Large intestine (tissue), 3 donors: ENCODE data around the gene CDK3. TPM values are rescaled to one million over a fixed set of nuclear protein-coding genes. Genes with fewer than 3 reads are reported as not detected.
A peak's percentile ranks its signal among the peaks of the same experiment; 100 is the strongest.
"Not testable (repeated sequence)": the region's sequence is repeated elsewhere in the genome, so short reads cannot be mapped to it uniquely, and the experiment has no call there.

Experiments used
- DNase-seq, 2 donors: peaks; one replicate each; pipeline versions ENCODE4 v3.0.0 to v3.0.0-alpha.2; 2013
- H3K27ac ChIP-seq: one replicate; pipeline ENCODE4 v1.5.1; 2013; ENCODE audit warnings: low read length
- H3K27me3 ChIP-seq: 2 replicates; pipeline ENCODE4 v1.6.1; 2013; ENCODE audit warnings: low read length; ENCODE audit not compliant: control insufficient read depth, insufficient read depth
- H3K36me3 ChIP-seq: 2 replicates; pipeline ENCODE4 v1.6.1; 2013; ENCODE audit warnings: low read length; ENCODE audit not compliant: control insufficient read depth, insufficient read depth
- H3K4me1 ChIP-seq: one replicate; pipeline ENCODE4 v1.6.1; 2013; ENCODE audit warnings: low read length; ENCODE audit not compliant: control insufficient read depth, insufficient read depth
- H3K4me3 ChIP-seq: one replicate; pipeline ENCODE4 v1.5.1; 2013; ENCODE audit warnings: low read length
- H3K9me3 ChIP-seq: one replicate; pipeline ENCODE4 v1.6.1; 2013; ENCODE audit warnings: mild to moderate bottlenecking, low read depth, low read length, moderate library complexity; ENCODE audit not compliant: control insufficient read depth
- WGBS: methylation state at CpG from one replicate; pipeline ENCODE4 v1.1.5; 2013; ENCODE audit warnings: low lambda C conversion rate; ENCODE audit not compliant: insufficient coverage; 5-methylcytosine and 5-hydroxymethylcytosine counted together
- polyA plus RNA-seq: library from polyadenylated mRNA; unstranded; fragments of 120-200 nt; gene quantifications from one replicate; pipeline ENCODE4 v1.2.1, GENCODE V29; 2013

The CDK3 gene
- polyA plus RNA-seq, 1 donor = 14.9 TPM

DNA sequence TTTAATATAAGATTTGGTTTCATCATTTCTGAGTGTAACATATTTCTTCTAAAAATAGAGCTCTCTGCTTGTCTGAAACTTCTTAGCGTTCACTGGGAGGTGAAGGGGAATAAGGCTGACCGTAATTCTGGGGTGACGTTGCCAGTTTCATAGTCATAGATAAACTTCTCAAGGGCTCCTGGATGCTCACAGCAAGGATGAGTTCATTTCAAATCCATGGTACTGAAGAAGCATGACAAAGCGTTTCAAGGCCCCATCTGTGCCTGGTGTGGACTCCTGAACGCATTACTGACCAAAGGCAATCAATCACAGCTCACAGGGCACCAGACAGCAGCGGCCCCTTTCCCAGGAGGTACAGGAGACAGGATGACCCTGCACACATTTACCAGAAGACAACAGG is 38.5 kb downstream of the CDK3 start:
- Histone ChIP-seq H3K4me3 (no peak overlapping the region), H3K27me3 (no peaks in the 10 kb centered on the region), H3K36me3 (peaks cover 60% of the 10 kb centered on the region), H3K27ac (no peak overlapping the region), H3K9me3 (no peaks in the 10 kb centered on the region), H3K4me1 (no peaks in the 10 kb centered on the region)
- no peak for DNase-seq
- no CpG with 5 or more reads among the region's 6 CpGs for WGBS

DNA sequence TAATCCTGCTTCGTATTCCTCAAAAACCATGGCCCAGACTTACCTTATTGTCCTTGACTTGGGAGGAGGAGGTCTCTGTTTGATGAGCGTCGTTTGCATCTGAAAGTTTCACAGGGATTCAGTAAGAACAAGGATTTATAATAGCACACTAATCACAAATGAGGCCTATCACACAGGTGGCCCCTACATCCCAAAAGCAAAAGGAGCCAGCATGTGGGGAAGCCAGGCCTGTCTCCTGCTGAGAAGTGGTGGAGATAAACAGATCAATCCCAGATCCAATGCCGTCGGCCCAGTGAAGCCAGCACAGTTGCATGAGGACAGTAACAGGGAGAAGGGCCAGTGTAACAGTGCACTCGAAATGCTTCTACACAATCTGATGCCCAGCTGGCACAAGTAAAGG is 39.7 kb downstream of the CDK3 start:
- Histone ChIP-seq H3K4me1 (no peaks in the 10 kb centered on the region), H3K36me3 (peaks cover 72% of the 10 kb centered on the region), H3K4me3 (no peak overlapping the region), H3K9me3 (no peaks in the 10 kb centered on the region), H3K27me3 (no peaks in the 10 kb centered on the region), H3K27ac (no peak overlapping the region)
- WGBS = 86% methylated on average over 2 of the region's 6 CpGs
- no peak for DNase-seq

DNA sequence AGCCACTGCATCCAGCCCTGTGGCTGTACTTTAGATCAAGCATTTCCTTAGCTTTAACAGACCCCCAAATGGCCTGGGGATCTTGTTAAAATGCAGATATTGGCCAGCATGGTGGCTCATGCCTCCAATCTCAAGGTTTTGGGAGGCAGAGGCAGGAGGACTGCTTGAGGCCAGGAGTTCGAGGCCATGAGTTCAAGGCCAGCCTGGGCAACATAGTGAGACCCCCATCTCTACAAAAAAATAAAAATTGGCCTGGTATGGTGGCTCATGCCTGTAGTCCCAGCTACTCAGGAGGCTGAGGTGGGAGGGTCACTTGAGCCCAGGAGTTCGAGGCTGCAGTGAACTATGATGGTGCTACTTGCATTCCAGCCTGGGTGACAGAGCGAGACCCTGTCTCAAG is 42.2 kb downstream of the CDK3 start:
- no CpG with 5 or more reads among the region's 3 CpGs for WGBS
- H3K27ac ChIP-seq, H3K27me3 ChIP-seq, H3K4me1 ChIP-seq, DNase-seq, H3K4me3 ChIP-seq, H3K9me3 ChIP-seq: not testable (repeated sequence)
- peaks cover 94% of the 10 kb centered on the region for H3K36me3 ChIP-seq

DNA sequence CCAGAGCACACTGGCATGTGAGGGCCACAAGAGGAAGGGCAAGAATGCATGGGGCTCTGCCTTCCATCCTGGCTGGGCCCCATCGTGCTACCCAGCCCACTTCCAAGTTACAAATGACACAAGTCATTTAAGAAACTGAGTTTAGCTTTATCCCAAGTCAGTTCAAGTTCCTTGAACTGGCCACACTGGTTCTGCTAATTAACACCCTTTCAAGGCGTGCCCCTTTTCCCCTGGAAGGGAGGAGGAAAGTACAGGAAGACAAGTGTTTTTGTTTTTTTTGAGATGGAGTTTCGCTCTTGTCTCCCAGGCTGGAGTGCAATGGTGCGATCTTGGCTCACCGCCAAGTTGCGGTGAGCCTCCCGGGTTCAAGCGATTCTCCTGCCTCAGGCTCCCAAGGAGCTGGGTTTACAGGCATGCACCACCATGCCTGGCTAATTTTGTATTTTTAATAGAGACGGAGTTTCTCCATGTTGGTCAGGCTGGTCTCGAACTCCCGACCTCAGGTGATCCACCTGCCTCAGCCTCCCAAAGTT is 43.9 kb downstream of the CDK3 start:
- WGBS = 100% methylated on average over 2 of the region's 11 CpGs
- H3K4me1 ChIP-seq, H3K9me3 ChIP-seq, H3K4me3 ChIP-seq, DNase-seq, H3K27me3 ChIP-seq, H3K27ac ChIP-seq: not testable (repeated sequence)
- peaks cover 94% of the 10 kb centered on the region for H3K36me3 ChIP-seq

DNA sequence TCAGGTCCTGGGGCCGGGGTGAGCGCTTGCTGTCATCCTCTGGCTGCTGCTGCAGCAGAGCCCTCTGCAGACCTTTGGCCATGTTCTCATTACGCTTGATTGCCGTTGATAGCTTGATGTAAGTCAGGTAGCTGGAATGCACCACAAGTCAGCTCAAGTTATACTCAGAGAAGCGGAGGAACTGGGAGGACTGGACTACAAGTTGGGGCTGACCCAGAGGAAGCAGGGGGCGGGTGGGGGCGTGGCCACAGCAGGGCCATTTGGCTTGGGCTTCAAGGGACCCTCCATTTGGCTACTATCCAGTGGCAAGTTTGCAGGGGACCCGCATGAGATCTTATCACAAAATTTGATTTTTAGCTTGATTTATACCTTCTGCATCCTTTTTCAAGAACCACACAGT is 45.4 kb downstream of the CDK3 start:
- H3K36me3 ChIP-seq = peaks cover 92% of the 10 kb centered on the region
- no peak overlapping the region for H3K27ac ChIP-seq
- DNase-seq = no peak
- H3K9me3 ChIP-seq = no peaks in the 10 kb centered on the region
- 100% methylated on average over 1 of the region's 8 CpGs for WGBS
- H3K27me3 ChIP-seq = no peaks in the 10 kb centered on the region
- H3K4me3 ChIP-seq = no peak overlapping the region
- peaks cover 13% of the 10 kb centered on the region for H3K4me1 ChIP-seq

DNA sequence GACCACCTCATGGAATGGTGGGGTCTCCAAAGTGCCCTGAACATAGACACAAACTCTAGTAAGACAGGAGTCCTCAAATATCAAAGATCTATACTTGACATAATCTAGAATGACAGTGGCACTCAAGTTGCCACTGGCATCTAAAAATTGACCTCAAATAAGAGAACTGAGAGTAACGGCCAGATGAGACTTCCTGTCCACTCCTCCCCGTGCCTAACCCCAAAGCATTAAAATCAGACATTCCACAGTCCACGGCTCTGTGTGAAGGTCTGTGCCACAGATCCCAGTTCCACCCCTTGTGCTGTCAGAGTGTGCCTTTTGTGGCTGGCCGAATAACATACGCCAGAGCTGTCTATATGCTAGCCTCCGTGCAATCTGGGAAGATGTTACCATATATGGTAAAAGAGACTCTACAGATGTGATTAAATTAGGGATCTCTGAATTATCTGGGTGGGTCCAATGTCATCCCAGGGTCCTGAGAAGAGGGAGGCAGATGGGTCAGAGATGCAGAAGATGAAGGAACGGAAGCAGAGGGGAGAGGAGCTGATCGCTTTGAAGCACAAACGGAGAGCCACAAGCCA is 47.5 kb downstream of the CDK3 start:
- no peaks in the 10 kb centered on the region for H3K27me3 ChIP-seq
- H3K4me1 ChIP-seq = peaks cover 22% of the 10 kb centered on the region
- peaks cover 86% of the 10 kb centered on the region for H3K36me3 ChIP-seq
- H3K4me3 ChIP-seq = no peak overlapping the region
- H3K27ac ChIP-seq = no peak overlapping the region
- WGBS = no CpG with 5 or more reads among the region's 9 CpGs
- no peaks in the 10 kb centered on the region for H3K9me3 ChIP-seq
- no peak for DNase-seq

DNA sequence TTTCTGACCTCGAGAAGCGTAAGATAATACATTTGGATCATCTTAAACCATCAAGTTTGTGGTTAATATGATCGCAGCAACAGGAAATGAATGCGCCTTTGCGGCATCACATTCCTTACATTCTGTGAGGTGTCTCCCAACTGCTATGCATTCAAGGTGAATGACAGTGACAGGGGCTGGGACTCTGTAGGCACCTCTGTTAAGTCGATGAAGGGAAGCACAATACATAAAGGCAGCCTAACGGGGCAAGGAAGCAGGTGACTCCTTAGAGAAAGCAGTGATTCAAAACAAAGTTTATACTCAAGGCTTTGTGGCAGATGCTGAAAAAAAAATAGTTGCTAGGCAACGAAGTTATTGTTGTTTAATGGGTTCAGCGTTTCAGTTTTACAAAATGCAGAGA is 48.1 kb downstream of the CDK3 start:
- DNase-seq = no peak
- 83% methylated on average over 2 of the region's 9 CpGs for WGBS
- H3K4me3 ChIP-seq = no peak overlapping the region
- no peak overlapping the region for H3K27ac ChIP-seq
- H3K4me1 ChIP-seq = peaks cover 22% of the 10 kb centered on the region
- H3K36me3 ChIP-seq = peaks cover 85% of the 10 kb centered on the region
- no peaks in the 10 kb centered on the region for H3K27me3 ChIP-seq
- H3K9me3 ChIP-seq = no peaks in the 10 kb centered on the region

DNA sequence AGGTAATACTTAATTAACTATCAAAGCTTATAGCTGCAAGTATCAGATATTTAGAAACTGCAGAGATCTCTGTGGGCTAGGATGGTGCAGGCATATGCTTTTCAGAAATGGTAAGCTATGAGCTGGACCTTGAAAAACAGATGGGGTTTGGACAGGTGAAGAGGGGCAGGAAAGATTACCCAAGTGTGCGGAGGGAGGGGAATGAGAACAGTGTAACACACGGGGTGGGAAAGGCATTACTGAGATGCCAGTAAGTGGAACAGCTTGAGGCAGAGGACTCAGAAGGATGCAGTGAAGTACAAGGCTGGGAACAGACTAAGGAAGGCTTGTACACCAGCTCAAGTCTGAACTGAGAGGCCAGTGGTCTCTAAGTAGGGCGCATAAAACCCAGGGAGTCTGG is 48.6 kb downstream of the CDK3 start:
- Histone ChIP-seq H3K36me3 (peaks cover 85% of the 10 kb centered on the region), H3K9me3 (no peaks in the 10 kb centered on the region), H3K4me1 (peaks cover 22% of the 10 kb centered on the region), H3K27me3 (no peaks in the 10 kb centered on the region), H3K4me3 (no peak overlapping the region), H3K27ac (no peak overlapping the region)
- DNase-seq = no peak
- WGBS = no CpG with 5 or more reads among the region's 3 CpGs

DNA sequence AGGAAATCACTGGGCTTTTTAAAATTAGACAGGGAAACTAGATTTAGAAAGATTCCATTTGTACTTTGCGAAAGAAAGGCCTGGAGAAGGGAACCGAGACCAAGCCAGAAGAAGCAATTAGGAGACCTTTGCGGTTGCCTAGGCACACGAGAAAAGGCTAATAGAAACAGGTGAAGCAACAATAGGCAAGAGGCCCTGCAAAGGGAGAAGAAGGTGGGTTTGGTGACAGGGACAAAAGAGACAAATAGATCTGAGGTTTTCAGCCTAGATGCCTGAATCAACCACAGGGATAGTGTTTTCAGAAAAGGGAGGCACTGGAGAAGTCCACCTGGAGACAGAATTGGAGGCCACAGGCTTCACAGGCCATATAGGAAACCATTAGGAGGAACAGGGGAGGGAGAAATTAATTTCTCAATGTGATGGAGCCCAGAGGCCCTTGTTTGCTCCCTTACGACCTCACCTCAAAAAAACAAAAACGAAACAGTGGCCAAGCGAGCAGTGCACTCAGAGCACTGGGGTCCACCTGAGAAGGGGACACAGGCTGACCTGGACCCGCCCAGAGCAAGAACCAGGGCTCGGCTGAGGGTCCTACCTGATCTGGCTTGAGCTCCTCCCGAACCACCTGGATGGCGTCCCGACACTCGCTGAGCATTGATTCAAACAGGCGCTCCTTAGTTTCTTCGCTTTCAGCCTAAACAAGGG is 49.3 kb downstream of the CDK3 start:
- Histone ChIP-seq H3K4me1 (peaks cover 22% of the 10 kb centered on the region), H3K27ac (peak overlapping the region; percentile 82), H3K36me3 (peaks cover 83% of the 10 kb centered on the region), H3K9me3 (no peaks in the 10 kb centered on the region), H3K27me3 (no peaks in the 10 kb centered on the region), H3K4me3 (no peak overlapping the region)
- 93% methylated on average over 3 of the region's 15 CpGs for WGBS
- no peak for DNase-seq

DNA sequence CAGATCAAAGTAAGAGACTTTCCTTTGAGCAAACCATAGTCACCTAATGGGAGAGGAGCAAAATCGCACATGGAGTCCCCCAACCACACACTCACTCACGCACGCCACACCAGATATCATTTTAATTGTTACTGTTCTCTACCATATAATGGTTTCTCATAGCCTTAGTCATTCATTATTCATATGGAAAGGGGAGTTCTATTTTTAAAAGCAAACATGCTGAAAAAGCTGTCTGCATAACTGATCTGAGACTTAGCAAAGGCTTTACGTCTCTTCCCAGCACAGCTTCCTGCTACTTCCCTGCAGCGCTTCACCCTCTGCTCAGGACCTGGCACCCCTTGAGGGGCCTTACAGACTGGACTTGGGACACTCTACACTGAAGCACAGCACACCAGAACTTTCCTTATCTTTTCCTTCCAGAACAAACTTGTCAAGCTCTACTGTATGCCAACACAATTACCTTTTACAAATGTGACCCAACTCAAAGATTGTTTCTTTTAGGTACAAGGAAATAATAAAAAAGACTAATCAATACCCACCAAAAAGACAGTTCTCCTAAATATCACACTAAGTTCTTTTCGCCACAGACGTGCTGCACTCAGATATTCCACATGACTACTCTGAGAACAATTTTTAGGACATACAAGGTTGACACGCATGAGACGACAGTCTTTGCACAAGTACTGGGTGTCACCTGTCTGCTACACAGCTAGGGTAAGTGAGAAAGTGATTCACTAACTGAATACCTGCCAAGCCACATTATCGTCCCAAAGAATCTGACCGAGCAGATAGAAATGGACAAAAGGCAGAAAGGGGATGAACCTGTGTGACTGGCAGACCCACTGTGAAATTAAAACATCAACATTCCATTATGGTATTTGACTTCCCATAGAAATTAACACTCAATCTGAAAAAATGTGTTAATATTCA is 50.1 kb downstream of the CDK3 start:
- 80% methylated on average over 1 of the region's 11 CpGs for WGBS
- Histone ChIP-seq H3K4me3 (no peak overlapping the region), H3K27ac (peak overlapping the region; percentile 82), H3K27me3 (no peaks in the 10 kb centered on the region), H3K9me3 (no peaks in the 10 kb centered on the region), H3K36me3 (peaks cover 81% of the 10 kb centered on the region), H3K4me1 (peaks cover 22% of the 10 kb centered on the region)
- peak in 1 of 2 donors; percentile 71 for DNase-seq
